A673 (cell line): Measurements from ENCODE around the gene KRT35. TPM values are rescaled to one million over a fixed set of nuclear protein-coding genes. Genes with fewer than 3 reads are reported as not detected.

Experiments
- BruUV-seq: library from RNA; stranded (reverse); fragments of 400-500 nt; replicated peaks from 2 replicates; lab custom pipeline; 2021; lab: Mats Ljungman, UMichigan
- CTCF ChIA-PET: fragments of 300-600 bp; sonication (Branson Sonifier 250); formaldehyde crosslinking; loops from one replicate; lab custom pipeline; 2022; ENCODE audit warnings: antibody characterized with exemption; lab: Charles Lee
- POLR2A ChIA-PET: fragments of 300-600 bp; sonication (Branson Sonifier 250); formaldehyde crosslinking; loops from one replicate; lab custom pipeline; 2022; ENCODE audit warnings: antibody characterized with exemption; ENCODE audit not compliant: low non-redundant PET; lab: Charles Lee
- DNase-seq: peaks from one replicate; pipeline ENCODE4 v3.0.0-alpha.2; 2015; ENCODE audit warnings: low spot score
- H3K27ac ChIP-seq: fragments of 200-600 bp; sonication (generic); 2 replicates; pipeline ENCODE4 v1.5.1; 2016; ENCODE audit warnings: mixed run types, low read depth, mild to moderate bottlenecking, mixed read lengths, antibody characterized with exemption, low read length; ENCODE audit not compliant: poor library complexity, severe bottlenecking
- H3K27me3 ChIP-seq: fragments of 200-600 bp; sonication (generic); replicated peaks from 2 replicates; pipeline ENCODE4 v1.6.1; 2017; ENCODE audit warnings: mixed run types, low read depth, mild to moderate bottlenecking, mixed read lengths, antibody characterized with exemption, low read length; ENCODE audit not compliant: insufficient read depth, poor library complexity
- H3K36me3 ChIP-seq: fragments of 200-600 bp; sonication (generic); 2 replicates; pipeline ENCODE4 v1.6.1; 2016; ENCODE audit warnings: mixed run types, mild to moderate bottlenecking, mixed read lengths, antibody characterized with exemption, low read length; ENCODE audit not compliant: insufficient read depth, poor library complexity, severe bottlenecking
- H3K4me1 ChIP-seq: fragments of 200-600 bp; sonication (generic); 2 replicates; pipeline ENCODE4 v1.6.1; 2017; ENCODE audit warnings: mixed run types, mild to moderate bottlenecking, mixed read lengths, antibody characterized with exemption, low read length; ENCODE audit not compliant: insufficient read depth, poor library complexity, severe bottlenecking
- H3K4me3 ChIP-seq: fragments of 200-600 bp; sonication (generic); 2 replicates; pipeline ENCODE4 v1.5.1; 2016; ENCODE audit warnings: low read depth, mixed run types, mild to moderate bottlenecking, mixed read lengths, low read length; ENCODE audit not compliant: poor library complexity, severe bottlenecking
- H3K9me3 ChIP-seq: fragments of 200-600 bp; sonication (generic); 2 replicates; pipeline ENCODE4 v1.6.1; 2016; ENCODE audit warnings: mixed run types, low read depth, mild to moderate bottlenecking, mixed read lengths, antibody characterized with exemption, low read length; ENCODE audit not compliant: poor library complexity, severe bottlenecking
- EZH2 ChIP-seq: fragments of 200-600 bp; sonication (generic); IDR thresholded peaks from 2 replicates; pipeline ENCODE4 v1.6.1; 2017; ENCODE audit warnings: borderline replicate concordance, low read depth, mild to moderate bottlenecking, mixed read lengths, antibody characterized with exemption, low read length; ENCODE audit not compliant: poor library complexity, severe bottlenecking
- intact Hi-C: fragments of 100-400 bp; cut with micrococcal nuclease; formaldehyde crosslinking; loops from one replicate; pipeline ENCODE4 v1.10.0; 2022; ENCODE audit not compliant: unreplicated experiment
- total RNA-seq: library from RNA; stranded (reverse); gene quantifications from 2 replicates; pipeline ENCODE4 v1.2.3, GENCODE V29; 2021
- TF ChIP-seq, protein P1 (sequence below): fragments of 300-800, 200-600 bp; sonication (generic); conservative IDR thresholded peaks from 2 replicates; pipeline ENCODE4 v1.5.1; 2017; ENCODE audit warnings: low read depth, mild to moderate bottlenecking, antibody characterized with exemption, low read length, moderate library complexity, mixed read lengths

The KRT35 gene
- total RNA-seq, 1 experiment from 2014 or later, result not detected

DNA sequence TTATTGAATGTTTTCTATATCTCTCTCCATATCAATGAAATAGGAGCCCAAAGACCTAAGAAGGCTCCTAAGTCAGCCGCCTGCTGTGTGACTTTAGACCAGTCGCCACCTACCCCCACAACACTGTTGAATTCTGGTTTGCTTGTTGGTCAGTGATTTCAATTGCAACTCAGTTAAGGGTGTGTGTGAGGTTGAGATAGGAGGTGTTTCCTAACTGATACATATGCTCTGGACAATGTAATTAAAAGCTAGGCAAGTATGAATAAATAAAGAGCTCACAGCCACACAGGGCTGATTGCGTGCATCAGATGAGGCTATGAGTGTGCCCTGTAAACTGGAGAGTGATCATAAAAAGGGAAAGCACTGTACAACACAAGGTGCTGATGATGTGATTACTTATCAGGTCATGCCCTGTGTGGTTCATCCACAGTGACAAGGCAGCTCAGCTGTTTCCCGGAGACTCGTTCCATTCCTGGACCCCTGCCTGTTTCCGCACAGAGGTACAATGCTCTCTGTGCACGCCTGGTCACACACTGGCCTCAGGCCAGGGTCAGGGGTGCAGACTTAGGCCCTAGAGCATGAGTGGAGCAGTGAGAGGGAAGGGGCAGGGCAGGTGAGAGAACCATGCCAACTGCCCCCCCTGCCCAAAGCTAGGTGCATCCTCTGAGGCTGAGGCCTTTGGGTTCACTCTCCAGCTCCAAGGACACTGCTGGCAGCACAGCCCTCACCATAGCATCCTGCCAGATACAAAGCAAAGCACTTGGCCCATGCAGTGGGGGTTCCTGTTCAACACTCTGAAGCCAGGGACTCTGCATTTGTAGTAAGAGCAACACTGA, 3.3 kb upstream of the KRT35 start:
- no peaks in the 10 kb centered on the region for H3K27me3 ChIP-seq
- POLR2A ChIA-PET, result no interaction called here
- no peak overlapping the region for H3K4me3 ChIP-seq
- CTCF ChIA-PET, result no interaction called here
- intact Hi-C loops, result no loop called here
- H3K9me3 ChIP-seq, result no peaks in the 10 kb centered on the region
- TF ChIP-seq EZH2, result no peak
- TF ChIP-seq, protein P1, sequence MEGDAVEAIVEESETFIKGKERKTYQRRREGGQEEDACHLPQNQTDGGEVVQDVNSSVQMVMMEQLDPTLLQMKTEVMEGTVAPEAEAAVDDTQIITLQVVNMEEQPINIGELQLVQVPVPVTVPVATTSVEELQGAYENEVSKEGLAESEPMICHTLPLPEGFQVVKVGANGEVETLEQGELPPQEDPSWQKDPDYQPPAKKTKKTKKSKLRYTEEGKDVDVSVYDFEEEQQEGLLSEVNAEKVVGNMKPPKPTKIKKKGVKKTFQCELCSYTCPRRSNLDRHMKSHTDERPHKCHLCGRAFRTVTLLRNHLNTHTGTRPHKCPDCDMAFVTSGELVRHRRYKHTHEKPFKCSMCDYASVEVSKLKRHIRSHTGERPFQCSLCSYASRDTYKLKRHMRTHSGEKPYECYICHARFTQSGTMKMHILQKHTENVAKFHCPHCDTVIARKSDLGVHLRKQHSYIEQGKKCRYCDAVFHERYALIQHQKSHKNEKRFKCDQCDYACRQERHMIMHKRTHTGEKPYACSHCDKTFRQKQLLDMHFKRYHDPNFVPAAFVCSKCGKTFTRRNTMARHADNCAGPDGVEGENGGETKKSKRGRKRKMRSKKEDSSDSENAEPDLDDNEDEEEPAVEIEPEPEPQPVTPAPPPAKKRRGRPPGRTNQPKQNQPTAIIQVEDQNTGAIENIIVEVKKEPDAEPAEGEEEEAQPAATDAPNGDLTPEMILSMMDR, result no peak
- no peak for DNase-seq
- no peak overlapping the region for H3K27ac ChIP-seq
- no TSS peak for BruUV-seq
- no peaks in the 10 kb centered on the region for H3K36me3 ChIP-seq
- no peaks in the 10 kb centered on the region for H3K4me1 ChIP-seq

GRCh38 chr17:41483531-41483930, 2.6 kb upstream of the KRT35 start:
- intact Hi-C loops, result no loop called here
- H3K4me1 ChIP-seq, result no peaks in the 10 kb centered on the region
- no peaks in the 10 kb centered on the region for H3K36me3 ChIP-seq
- H3K27me3 ChIP-seq, result no peaks in the 10 kb centered on the region
- DNase-seq, result no peak
- no peak overlapping the region for H3K27ac ChIP-seq
- TF ChIP-seq, protein P1, result no peak
- TF ChIP-seq EZH2, result no peak
- POLR2A ChIA-PET, result no interaction called here
- no TSS peak for BruUV-seq
- no peaks in the 10 kb centered on the region for H3K9me3 ChIP-seq
- no peak overlapping the region for H3K4me3 ChIP-seq
- CTCF ChIA-PET, result no interaction called here

DNA sequence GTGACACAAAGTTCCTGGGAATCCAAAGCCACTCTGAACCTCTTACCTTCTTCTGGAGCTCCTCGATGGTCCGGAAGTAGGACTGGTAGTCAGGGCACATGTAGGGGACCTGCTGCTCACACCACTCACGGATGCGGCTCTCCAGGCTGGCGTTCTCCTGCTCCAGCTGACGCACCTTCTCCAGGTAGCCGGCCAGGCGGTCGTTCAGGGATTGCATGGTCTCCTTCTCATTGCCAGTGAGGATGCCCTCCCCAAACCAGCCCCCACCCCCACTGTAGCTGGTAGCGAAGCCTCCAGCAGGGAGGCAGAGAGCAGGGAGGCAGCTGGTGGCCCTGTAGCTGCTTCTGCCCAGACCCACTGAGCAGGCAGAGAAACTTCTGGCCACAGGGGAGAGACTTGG, 370 bp downstream of the KRT35 start:
- no peak for DNase-seq
- Histone ChIP-seq H3K36me3 (no peaks in the 10 kb centered on the region), H3K27ac (no peak overlapping the region), H3K4me3 (no peak overlapping the region), H3K27me3 (no peaks in the 10 kb centered on the region), H3K4me1 (no peaks in the 10 kb centered on the region), H3K9me3 (no peaks in the 10 kb centered on the region)
- TF ChIP-seq, protein P1, result no peak
- TF ChIP-seq EZH2, result no peak
- intact Hi-C loops, result no loop called here
- CTCF ChIA-PET, result no interaction called here
- POLR2A ChIA-PET, result no interaction called here
- BruUV-seq, result no TSS peak
